ENCODE data around the gene RAB1B.

DNA sequence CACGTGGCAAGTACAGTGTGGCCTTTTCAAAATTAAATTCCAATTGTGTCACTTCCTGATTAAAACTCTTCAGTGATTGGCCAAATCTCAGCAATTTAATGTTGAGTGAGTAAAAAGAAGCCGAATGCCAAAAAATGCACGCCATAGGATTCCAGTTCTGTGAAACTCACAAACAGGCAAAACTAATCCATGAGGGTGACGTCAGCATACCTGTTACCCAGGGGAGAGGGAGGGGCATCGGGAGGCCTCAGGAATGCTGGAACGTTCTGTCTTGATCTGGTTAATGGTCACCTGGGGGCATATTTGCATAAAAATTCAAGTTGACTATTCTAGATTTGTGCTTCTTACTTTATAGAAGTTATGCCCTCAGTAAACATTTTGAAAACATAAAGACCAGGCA is 39.9 kb upstream of the RAB1B start:
- TF ChIP-seq, protein P1, sequence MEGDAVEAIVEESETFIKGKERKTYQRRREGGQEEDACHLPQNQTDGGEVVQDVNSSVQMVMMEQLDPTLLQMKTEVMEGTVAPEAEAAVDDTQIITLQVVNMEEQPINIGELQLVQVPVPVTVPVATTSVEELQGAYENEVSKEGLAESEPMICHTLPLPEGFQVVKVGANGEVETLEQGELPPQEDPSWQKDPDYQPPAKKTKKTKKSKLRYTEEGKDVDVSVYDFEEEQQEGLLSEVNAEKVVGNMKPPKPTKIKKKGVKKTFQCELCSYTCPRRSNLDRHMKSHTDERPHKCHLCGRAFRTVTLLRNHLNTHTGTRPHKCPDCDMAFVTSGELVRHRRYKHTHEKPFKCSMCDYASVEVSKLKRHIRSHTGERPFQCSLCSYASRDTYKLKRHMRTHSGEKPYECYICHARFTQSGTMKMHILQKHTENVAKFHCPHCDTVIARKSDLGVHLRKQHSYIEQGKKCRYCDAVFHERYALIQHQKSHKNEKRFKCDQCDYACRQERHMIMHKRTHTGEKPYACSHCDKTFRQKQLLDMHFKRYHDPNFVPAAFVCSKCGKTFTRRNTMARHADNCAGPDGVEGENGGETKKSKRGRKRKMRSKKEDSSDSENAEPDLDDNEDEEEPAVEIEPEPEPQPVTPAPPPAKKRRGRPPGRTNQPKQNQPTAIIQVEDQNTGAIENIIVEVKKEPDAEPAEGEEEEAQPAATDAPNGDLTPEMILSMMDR (IDR thresholded peaks at IDR 0.05; ENCODE audit: borderline replicate concordance, extremely low read depth, low read length, poor library complexity, severe bottlenecking): no peak
- no peak for TF ChIP-seq EZH2 (IDR thresholded peaks at IDR 0.05; ENCODE audit: borderline replicate concordance, low read depth, low read length, severe bottlenecking)

All from DND-41 (cell line).